PFSK-1 (cell line): ENCODE measurements around the gene PCSK2.

Experiments used
- POLR2AphosphoS5 ChIP-seq: IDR thresholded peaks from 2 replicates; pipeline ENCODE4 v1.6.1; 2012; ENCODE audit warnings: low read depth, mild to moderate bottlenecking, control low read depth, low read length, moderate library complexity
- TF ChIP-seq, protein P1 (sequence below), 2 experiments: IDR thresholded peaks; 2 replicates each; pipeline versions ENCODE4 v1.6.1 to v1.8.0; 2011 to 2012; ENCODE audit warnings: low read depth in 2 of 2, low read length in 2 of 2, control low read depth in 1 of 2, inconsistent platforms in 1 of 2, mild to moderate bottlenecking in 1 of 2, moderate library complexity in 1 of 2; ENCODE audit not compliant: insufficient read depth in 1 of 2

GRCh38 chr20:17507531-17507930 is 280.7 kb downstream of the PCSK2 start:
- no peak for TF ChIP-seq POLR2AphosphoS5
- TF ChIP-seq, protein P1, sequence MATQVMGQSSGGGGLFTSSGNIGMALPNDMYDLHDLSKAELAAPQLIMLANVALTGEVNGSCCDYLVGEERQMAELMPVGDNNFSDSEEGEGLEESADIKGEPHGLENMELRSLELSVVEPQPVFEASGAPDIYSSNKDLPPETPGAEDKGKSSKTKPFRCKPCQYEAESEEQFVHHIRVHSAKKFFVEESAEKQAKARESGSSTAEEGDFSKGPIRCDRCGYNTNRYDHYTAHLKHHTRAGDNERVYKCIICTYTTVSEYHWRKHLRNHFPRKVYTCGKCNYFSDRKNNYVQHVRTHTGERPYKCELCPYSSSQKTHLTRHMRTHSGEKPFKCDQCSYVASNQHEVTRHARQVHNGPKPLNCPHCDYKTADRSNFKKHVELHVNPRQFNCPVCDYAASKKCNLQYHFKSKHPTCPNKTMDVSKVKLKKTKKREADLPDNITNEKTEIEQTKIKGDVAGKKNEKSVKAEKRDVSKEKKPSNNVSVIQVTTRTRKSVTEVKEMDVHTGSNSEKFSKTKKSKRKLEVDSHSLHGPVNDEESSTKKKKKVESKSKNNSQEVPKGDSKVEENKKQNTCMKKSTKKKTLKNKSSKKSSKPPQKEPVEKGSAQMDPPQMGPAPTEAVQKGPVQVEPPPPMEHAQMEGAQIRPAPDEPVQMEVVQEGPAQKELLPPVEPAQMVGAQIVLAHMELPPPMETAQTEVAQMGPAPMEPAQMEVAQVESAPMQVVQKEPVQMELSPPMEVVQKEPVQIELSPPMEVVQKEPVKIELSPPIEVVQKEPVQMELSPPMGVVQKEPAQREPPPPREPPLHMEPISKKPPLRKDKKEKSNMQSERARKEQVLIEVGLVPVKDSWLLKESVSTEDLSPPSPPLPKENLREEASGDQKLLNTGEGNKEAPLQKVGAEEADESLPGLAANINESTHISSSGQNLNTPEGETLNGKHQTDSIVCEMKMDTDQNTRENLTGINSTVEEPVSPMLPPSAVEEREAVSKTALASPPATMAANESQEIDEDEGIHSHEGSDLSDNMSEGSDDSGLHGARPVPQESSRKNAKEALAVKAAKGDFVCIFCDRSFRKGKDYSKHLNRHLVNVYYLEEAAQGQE (IDR thresholded peaks at IDR 0.05; ENCODE audit: insufficient read depth in 1 of 2, low read depth in 2 of 2, low read length in 2 of 2) = no peak
